Vagina (tissue), 2 donors: ENCODE data around the gene TLCD2. TPM values are rescaled to one million over a fixed set of nuclear protein-coding genes. Genes with fewer than 3 reads are reported as not detected.

ENCODE experiments used
- DNase-seq, 2 donors: peaks; one replicate each; pipeline ENCODE4 v3.0.0-alpha.2; 2017; ENCODE audit errors: extremely low spot score in 2 of 2
- H3K27ac ChIP-seq: fragments of 200-600 bp; sonication (generic); one replicate; pipeline ENCODE4 v1.5.1; 2019
- H3K27me3 ChIP-seq: fragments of 200-600 bp; sonication (generic); one replicate; pipeline ENCODE4 v1.5.1; 2019
- H3K36me3 ChIP-seq, 2 donors: fragments of 200-600 bp; sonication (generic); one replicate each; pipeline ENCODE4 v1.5.1; 2017 to 2019
- H3K4me1 ChIP-seq: fragments of 200-600 bp; sonication (generic); one replicate; pipeline ENCODE4 v1.5.1; 2019
- H3K4me3 ChIP-seq, 2 donors: fragments of 200-600 bp; sonication (generic); 1 replicate in 1 of 2; 2 replicates in 1 of 2; pipeline ENCODE4 v1.5.1; 2016 to 2019
- H3K9me3 ChIP-seq: fragments of 200-600 bp; sonication (generic); one replicate; pipeline ENCODE4 v1.5.1; 2019
- POLR2A ChIP-seq, 2 donors: fragments of 450-650 bp; IDR thresholded peaks; one replicate each; pipeline ENCODE4 v1.6.1; 2017; ENCODE audit warnings: antibody characterized with exemption in 2 of 2, mild to moderate bottlenecking in 2 of 2, moderate library complexity in 2 of 2
- POLR2AphosphoS5 ChIP-seq, 2 donors: sonication (generic); formaldehyde crosslinking; IDR thresholded peaks; one replicate each; pipeline ENCODE4 v1.9.0; 2017; ENCODE audit warnings: antibody characterized with exemption in 2 of 2, mild to moderate bottlenecking in 2 of 2, low read depth in 1 of 2; ENCODE audit not compliant: insufficient read depth in 1 of 2
- intact Hi-C: fragments of 100-400 bp; cut with DNase I; formaldehyde crosslinking; loops from one replicate; pipeline ENCODE4 v1.15.1; 2023
- total RNA-seq: library from RNA; depleted of rRNA; stranded (reverse); fragments of >200 nt; gene quantifications from one replicate; pipeline ENCODE4 v1.2.3, GENCODE V29; 2016
- TF ChIP-seq, protein P1 (sequence below), 3 experiments: fragments of 450-650 bp in 2 of 3; fragments of 200-600 bp in 1 of 3; sonication (generic) in 1 of 3; IDR thresholded peaks; one replicate each; pipeline ENCODE4 v1.5.1; 2017 to 2019; ENCODE audit warnings: antibody characterized with exemption in 3 of 3, mild to moderate bottlenecking in 2 of 3, moderate library complexity in 2 of 3

Gene TLCD2, protein sequence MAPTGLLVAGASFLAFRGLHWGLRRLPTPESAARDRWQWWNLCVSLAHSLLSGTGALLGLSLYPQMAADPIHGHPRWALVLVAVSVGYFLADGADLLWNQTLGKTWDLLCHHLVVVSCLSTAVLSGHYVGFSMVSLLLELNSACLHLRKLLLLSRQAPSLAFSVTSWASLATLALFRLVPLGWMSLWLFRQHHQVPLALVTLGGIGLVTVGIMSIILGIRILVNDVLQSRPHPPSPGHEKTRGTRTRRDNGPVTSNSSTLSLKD
- 10.8 TPM for total RNA-seq

DNA sequence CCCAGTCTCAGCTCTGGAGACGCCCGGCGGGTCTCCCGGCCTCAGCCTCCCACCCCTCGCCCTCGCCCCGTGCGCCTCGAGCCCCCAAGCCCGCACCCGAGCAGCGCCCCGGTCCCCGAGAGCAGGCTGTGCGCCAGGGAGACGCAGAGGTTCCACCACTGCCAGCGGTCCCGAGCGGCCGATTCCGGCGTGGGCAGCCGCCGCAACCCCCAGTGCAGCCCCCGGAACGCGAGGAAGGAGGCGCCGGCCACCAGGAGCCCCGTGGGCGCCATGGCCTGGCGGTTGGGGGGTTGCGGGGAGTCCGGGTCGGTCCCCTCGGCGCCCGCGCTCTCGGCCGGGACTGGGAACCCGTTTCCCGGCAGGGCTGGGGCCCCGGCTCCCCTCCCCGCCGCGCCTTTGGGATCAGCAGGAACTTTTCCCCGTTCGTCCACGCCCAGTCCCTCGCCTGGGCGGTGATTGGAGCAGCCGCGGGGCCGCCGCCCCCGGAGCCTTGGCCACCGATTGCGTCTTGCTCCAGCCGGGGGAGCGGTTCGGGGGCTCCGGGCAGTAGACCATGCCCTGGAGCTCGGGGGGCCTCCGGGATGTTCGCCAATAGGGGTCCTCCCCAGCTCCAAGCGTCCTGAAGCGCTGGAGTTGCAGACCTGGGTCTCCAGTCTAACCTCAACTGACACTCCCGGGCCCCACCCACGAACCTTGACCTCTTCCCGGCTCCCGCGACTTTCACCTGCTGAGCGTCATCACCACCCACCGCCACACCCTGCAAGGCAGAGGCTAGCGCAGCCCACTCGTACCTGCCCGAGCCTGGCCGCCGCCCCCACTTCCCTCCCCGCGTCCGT, at the start of gene TLCD2:
TLCD2 (minus strand) TSS at position 407 of the 836 bp plus-strand sequence; CDS start at position 272, 135 bp downstream.
- peak; percentile 12 to 76 for TF ChIP-seq POLR2AphosphoS5 (IDR thresholded peaks at IDR 0.05; ENCODE audit: insufficient read depth in 1 of 2, low read depth in 1 of 2)
- TF ChIP-seq, protein P1, sequence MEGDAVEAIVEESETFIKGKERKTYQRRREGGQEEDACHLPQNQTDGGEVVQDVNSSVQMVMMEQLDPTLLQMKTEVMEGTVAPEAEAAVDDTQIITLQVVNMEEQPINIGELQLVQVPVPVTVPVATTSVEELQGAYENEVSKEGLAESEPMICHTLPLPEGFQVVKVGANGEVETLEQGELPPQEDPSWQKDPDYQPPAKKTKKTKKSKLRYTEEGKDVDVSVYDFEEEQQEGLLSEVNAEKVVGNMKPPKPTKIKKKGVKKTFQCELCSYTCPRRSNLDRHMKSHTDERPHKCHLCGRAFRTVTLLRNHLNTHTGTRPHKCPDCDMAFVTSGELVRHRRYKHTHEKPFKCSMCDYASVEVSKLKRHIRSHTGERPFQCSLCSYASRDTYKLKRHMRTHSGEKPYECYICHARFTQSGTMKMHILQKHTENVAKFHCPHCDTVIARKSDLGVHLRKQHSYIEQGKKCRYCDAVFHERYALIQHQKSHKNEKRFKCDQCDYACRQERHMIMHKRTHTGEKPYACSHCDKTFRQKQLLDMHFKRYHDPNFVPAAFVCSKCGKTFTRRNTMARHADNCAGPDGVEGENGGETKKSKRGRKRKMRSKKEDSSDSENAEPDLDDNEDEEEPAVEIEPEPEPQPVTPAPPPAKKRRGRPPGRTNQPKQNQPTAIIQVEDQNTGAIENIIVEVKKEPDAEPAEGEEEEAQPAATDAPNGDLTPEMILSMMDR (IDR thresholded peaks at IDR 0.05), result no peak
- TF ChIP-seq POLR2A (IDR thresholded peaks at IDR 0.05), result peak in 1 of 2 donors; percentile 53
- peaks cover 41% of the 10 kb centered on the region for H3K4me1 ChIP-seq
- no peaks in the 10 kb centered on the region for H3K9me3 ChIP-seq
- H3K27me3 ChIP-seq, result no peaks in the 10 kb centered on the region
- peak within 1 kb of the TSS; percentile 67 to 69 for H3K4me3 ChIP-seq
- peaks cover 0 to 5% of the 10 kb centered on the region in 2 donors for H3K36me3 ChIP-seq
- intact Hi-C loops, result loop anchor here (10.0 kb wide), 1 partner anchor 135 kb away; no protein-coding TSS in a partner anchor
- DNase-seq, result peak in 1 of 2 donors; percentile 89
- peak within 1 kb of the TSS; percentile 77 for H3K27ac ChIP-seq

DNA sequence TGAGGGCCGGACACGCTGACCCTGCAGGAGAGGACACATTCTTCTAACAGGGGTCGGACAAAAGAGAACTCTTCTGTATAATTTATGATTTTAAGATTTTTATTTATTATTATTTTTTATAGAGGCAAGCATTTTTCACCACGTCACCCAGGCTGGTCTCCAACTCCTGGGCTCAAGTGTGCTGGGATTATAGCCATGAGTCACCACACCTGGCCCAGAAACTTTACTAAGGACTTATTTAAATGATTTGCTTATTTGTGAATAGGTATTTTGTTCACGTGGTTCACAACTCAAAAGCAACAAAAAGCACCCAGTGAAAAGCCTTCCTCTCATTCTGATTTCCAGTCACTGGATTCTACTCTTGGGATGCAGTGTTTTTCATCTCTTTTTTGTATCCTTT, 49.4 kb upstream of the TLCD2 start:
- no peaks in the 10 kb centered on the region for H3K27me3 ChIP-seq
- DNase-seq, result no peak
- no peaks in the 10 kb centered on the region for H3K36me3 ChIP-seq
- no peaks in the 10 kb centered on the region for H3K9me3 ChIP-seq
- TF ChIP-seq, protein P1 (IDR thresholded peaks at IDR 0.05), result no peak
- TF ChIP-seq POLR2A (IDR thresholded peaks at IDR 0.05) (no peak), POLR2AphosphoS5 (IDR thresholded peaks at IDR 0.05; ENCODE audit: insufficient read depth in 1 of 2, low read depth in 1 of 2) (peak in 1 of 2 donors; percentile 63)
- H3K4me3 ChIP-seq, result no peak overlapping the region
- intact Hi-C loops, result no loop called here
- H3K4me1 ChIP-seq, result peaks cover 43% of the 10 kb centered on the region
- peak overlapping the region; percentile 35 for H3K27ac ChIP-seq

DNA sequence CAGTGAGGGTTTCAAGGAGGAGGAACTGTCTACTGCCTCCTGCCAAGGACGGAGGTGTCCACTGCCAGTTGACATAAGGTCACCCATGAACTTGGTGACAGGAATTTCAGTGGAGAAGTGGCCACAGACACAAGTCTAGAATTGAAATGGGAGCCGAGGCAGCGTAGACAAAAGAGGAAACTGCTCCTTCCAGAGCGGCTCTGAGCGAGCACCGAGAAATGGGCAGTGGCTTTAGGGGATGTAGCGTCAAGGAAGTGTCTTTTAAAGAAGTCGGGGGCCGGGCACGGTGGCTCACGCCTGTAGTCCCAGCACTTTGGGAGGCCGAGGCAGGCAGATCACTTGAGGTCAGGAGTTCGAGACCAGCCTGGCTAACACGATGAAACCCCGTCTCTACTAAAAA, 48.6 kb upstream of the TLCD2 start:
- intact Hi-C loops, result no loop called here
- Histone ChIP-seq H3K36me3 (no peaks in the 10 kb centered on the region), H3K27ac (peak overlapping the region; percentile 35), H3K4me1 (peaks cover 40% of the 10 kb centered on the region), H3K4me3 (no peak overlapping the region), H3K27me3 (no peaks in the 10 kb centered on the region), H3K9me3 (no peaks in the 10 kb centered on the region)
- TF ChIP-seq, protein P1 (IDR thresholded peaks at IDR 0.05), result no peak
- TF ChIP-seq POLR2AphosphoS5 (IDR thresholded peaks at IDR 0.05; ENCODE audit: insufficient read depth in 1 of 2, low read depth in 1 of 2), result no peak
- no peak for TF ChIP-seq POLR2A (IDR thresholded peaks at IDR 0.05)
- DNase-seq, result no peak

DNA sequence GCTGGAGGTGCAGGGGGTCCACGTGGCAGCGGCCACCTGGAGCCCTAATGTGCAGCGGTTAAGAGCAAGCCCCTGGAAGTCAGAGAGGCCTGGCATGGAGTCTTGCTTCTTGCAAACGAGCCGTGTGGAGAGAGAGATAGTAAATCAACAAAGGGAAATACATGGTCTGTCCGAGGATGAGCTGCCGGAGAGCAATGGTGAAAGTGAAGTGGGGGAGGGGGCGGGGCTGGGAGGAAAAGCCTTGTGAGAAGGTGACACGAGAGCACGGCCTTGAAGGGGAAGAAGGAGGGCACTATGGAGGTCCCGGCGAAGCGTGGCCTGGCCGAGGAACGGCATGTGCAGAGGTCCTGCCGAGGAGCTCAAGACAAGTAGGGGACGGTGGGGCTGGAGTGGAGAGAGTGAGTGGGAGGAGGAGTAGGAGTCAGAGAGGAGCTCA, 45.7 kb upstream of the TLCD2 start:
- Histone ChIP-seq H3K27me3 (no peaks in the 10 kb centered on the region), H3K4me3 (no peak overlapping the region), H3K4me1 (peaks cover 33% of the 10 kb centered on the region), H3K27ac (no peak overlapping the region), H3K36me3 (no peaks in the 10 kb centered on the region), H3K9me3 (no peaks in the 10 kb centered on the region)
- DNase-seq, result no peak
- intact Hi-C loops, result no loop called here
- TF ChIP-seq POLR2A (IDR thresholded peaks at IDR 0.05) (no peak), POLR2AphosphoS5 (IDR thresholded peaks at IDR 0.05; ENCODE audit: insufficient read depth in 1 of 2, low read depth in 1 of 2) (no peak)
- TF ChIP-seq, protein P1 (IDR thresholded peaks at IDR 0.05), result no peak
